Fibroblast of lung (primary cell): ENCODE measurements around the gene TRMT44. TPM values are rescaled to one million over a fixed set of nuclear protein-coding genes. Genes with fewer than 3 reads are reported as not detected.

ENCODE experiments used
- DNase-seq, 2 donors: peaks; one replicate each; pipeline versions ENCODE4 v3.0.0 to v3.0.0-alpha.2; 2010; ENCODE audit warnings: low read depth in 2 of 2
- H2AFZ ChIP-seq: 2 replicates; pipeline ENCODE4 v1.5.1; 2012; ENCODE audit warnings: low read length, control low read depth, inconsistent platforms
- H3K27ac ChIP-seq: 2 replicates; pipeline ENCODE4 v1.5.1; 2011; ENCODE audit warnings: low read length, control low read depth; ENCODE audit not compliant: insufficient read depth
- H3K27me3 ChIP-seq: 2 replicates; pipeline ENCODE4 v1.5.1; 2011; ENCODE audit warnings: mild to moderate bottlenecking, low read length; ENCODE audit not compliant: control insufficient read depth, insufficient read depth
- H3K36me3 ChIP-seq: 2 replicates; pipeline ENCODE4 v1.5.1; 2011; ENCODE audit warnings: low read length; ENCODE audit not compliant: control insufficient read depth, insufficient read depth
- H3K4me1 ChIP-seq: 2 replicates; pipeline ENCODE4 v1.5.1; 2011; ENCODE audit warnings: low read length; ENCODE audit not compliant: control insufficient read depth, insufficient read depth; ENCODE audit errors: extremely low read depth
- H3K4me2 ChIP-seq: 2 replicates; pipeline ENCODE4 v1.5.1; 2011; ENCODE audit warnings: low read length, control low read depth; ENCODE audit not compliant: insufficient read depth; ENCODE audit errors: extremely low read depth
- H3K4me3 ChIP-seq, 4 experiments: fragments of 200-600 bp in 1 of 4; sonication (generic) in 1 of 4; replicated peaks in 1 of 4; 2 replicates each; pipeline ENCODE4 v1.5.1; 2011 to 2016; ENCODE audit warnings: low read length in 4 of 4, low read depth in 3 of 4, mild to moderate bottlenecking in 3 of 4, control low read depth in 2 of 4, inconsistent platforms in 1 of 4, mixed read lengths in 1 of 4; ENCODE audit not compliant: insufficient read depth in 1 of 4; ENCODE audit errors: control extremely low read depth in 1 of 4
- H3K79me2 ChIP-seq: 2 replicates; pipeline ENCODE4 v1.5.1; 2012; ENCODE audit warnings: mild to moderate bottlenecking, low read length, inconsistent platforms; ENCODE audit not compliant: control insufficient read depth, insufficient read depth
- H3K9ac ChIP-seq: 2 replicates; pipeline ENCODE4 v1.5.1; 2011; ENCODE audit warnings: mild to moderate bottlenecking, low read length, control low read depth; ENCODE audit not compliant: insufficient read depth
- H3K9me3 ChIP-seq: 2 replicates; pipeline ENCODE4 v1.5.1; 2012; ENCODE audit warnings: low read depth, low read length; ENCODE audit not compliant: control insufficient read depth, insufficient read depth
- H4K20me1 ChIP-seq: 2 replicates; pipeline ENCODE4 v1.5.1; 2011; ENCODE audit warnings: low read length; ENCODE audit not compliant: control insufficient read depth, insufficient read depth; ENCODE audit errors: extremely low read depth
- CTCF ChIP-seq, 2 donors: IDR thresholded peaks in 1 of 2; conservative IDR thresholded peaks in 1 of 2; 1 replicate in 1 of 2; 2 replicates in 1 of 2; pipeline ENCODE4 v1.5.1; 2011 to 2012; ENCODE audit warnings: low read length in 2 of 2, control low read depth in 1 of 2, inconsistent platforms in 1 of 2, low read depth in 1 of 2, mild to moderate bottlenecking in 1 of 2
- EZH2 ChIP-seq: IDR thresholded peaks from 2 replicates; pipeline ENCODE4 v1.5.1; 2012; ENCODE audit warnings: low read length, control low read depth, mild to moderate bottlenecking; ENCODE audit errors: missing control alignments
- polyA plus RNA-seq, 2 donors: library from polyadenylated mRNA; depleted of rRNA in 1 of 2; stranded (reverse) in 1 of 2; unstranded in 1 of 2; fragments of >200 nt; gene quantifications; 2 replicates each; pipeline ENCODE4 v1.2.1, GENCODE V29; 2011 to 2012; ENCODE audit warnings: missing spikeins in 1 of 2
- total RNA-seq: library from RNA; depleted of rRNA; stranded (reverse); fragments of >200 nt; gene quantifications from 2 replicates; pipeline ENCODE4 v1.2.1, GENCODE V29; 2014

Gene TRMT44
- total and polyA plus RNA-seq, 2 donors (not counting 1 experiment from before 2014, with no cell fraction given) = 6.5 to 14.0 TPM

GRCh38 chr4:8507624-8508023 is 67.0 kb downstream of the TRMT44 start:
- H2AFZ ChIP-seq = no peak overlapping the region
- no peak overlapping the region for H3K4me2 ChIP-seq
- no peak overlapping the region for H3K9ac ChIP-seq
- peaks cover 8% of the 10 kb centered on the region for H3K27me3 ChIP-seq
- H4K20me1 ChIP-seq = no peaks in the 10 kb centered on the region
- no peak for DNase-seq
- no peaks in the 10 kb centered on the region for H3K36me3 ChIP-seq
- H3K27ac ChIP-seq = no peak overlapping the region
- peaks cover 15% of the 10 kb centered on the region for H3K4me1 ChIP-seq
- TF ChIP-seq CTCF (conservative IDR thresholded peaks at IDR 0.05 in 1 of 2, IDR thresholded peaks at IDR 0.05 in 1 of 2; ENCODE audit: low read depth in 1 of 2, low read length in 2 of 2) (no peak), EZH2 (no peak)
- H3K4me3 ChIP-seq = no peak overlapping the region
- H3K9me3 ChIP-seq = no peaks in the 10 kb centered on the region
- no peaks in the 10 kb centered on the region for H3K79me2 ChIP-seq

- H3K79me2 ChIP-seq = no peaks in the 10 kb centered on the region
- peaks cover 7% of the 10 kb centered on the region for H3K27me3 ChIP-seq
- H3K9ac ChIP-seq = no peak overlapping the region
- H3K4me2 ChIP-seq = no peak overlapping the region
- H3K36me3 ChIP-seq = no peaks in the 10 kb centered on the region
- peaks cover 15% of the 10 kb centered on the region for H3K4me1 ChIP-seq
- no peak for DNase-seq
- no peak overlapping the region for H3K4me3 ChIP-seq
- H2AFZ ChIP-seq = no peak overlapping the region
- H4K20me1 ChIP-seq = no peaks in the 10 kb centered on the region
- no peak overlapping the region for H3K27ac ChIP-seq
- TF ChIP-seq CTCF (conservative IDR thresholded peaks at IDR 0.05 in 1 of 2, IDR thresholded peaks at IDR 0.05 in 1 of 2; ENCODE audit: low read depth in 1 of 2, low read length in 2 of 2) (no peak), EZH2 (no peak)
- H3K9me3 ChIP-seq = no peaks in the 10 kb centered on the region
Measured at GRCh38 chr4:8508266-8508665, 67.7 kb downstream of the TRMT44 start.

GRCh38 chr4:8508740-8509139 is 68.2 kb downstream of the TRMT44 start:
- Histone ChIP-seq H3K27me3 (peaks cover 4% of the 10 kb centered on the region), H3K9ac (no peak overlapping the region), H3K4me2 (no peak overlapping the region), H3K27ac (no peak overlapping the region), H3K79me2 (no peaks in the 10 kb centered on the region), H3K36me3 (no peaks in the 10 kb centered on the region), H3K4me1 (peaks cover 15% of the 10 kb centered on the region), H2AFZ (no peak overlapping the region), H3K9me3 (no peaks in the 10 kb centered on the region), H4K20me1 (no peaks in the 10 kb centered on the region), H3K4me3 (no peak overlapping the region)
- no peak for TF ChIP-seq CTCF (conservative IDR thresholded peaks at IDR 0.05 in 1 of 2, IDR thresholded peaks at IDR 0.05 in 1 of 2; ENCODE audit: low read depth in 1 of 2, low read length in 2 of 2)
- no peak for TF ChIP-seq EZH2
- no peak for DNase-seq
